ENCODE data around the gene JAML. TPM values are rescaled to one million over a fixed set of nuclear protein-coding genes. Genes with fewer than 3 reads are reported as not detected.

JAML gene
- total and polyA plus RNA-seq, 2 of the 4 experiments (the other 2 are of a cell fraction) = not detected

DNA sequence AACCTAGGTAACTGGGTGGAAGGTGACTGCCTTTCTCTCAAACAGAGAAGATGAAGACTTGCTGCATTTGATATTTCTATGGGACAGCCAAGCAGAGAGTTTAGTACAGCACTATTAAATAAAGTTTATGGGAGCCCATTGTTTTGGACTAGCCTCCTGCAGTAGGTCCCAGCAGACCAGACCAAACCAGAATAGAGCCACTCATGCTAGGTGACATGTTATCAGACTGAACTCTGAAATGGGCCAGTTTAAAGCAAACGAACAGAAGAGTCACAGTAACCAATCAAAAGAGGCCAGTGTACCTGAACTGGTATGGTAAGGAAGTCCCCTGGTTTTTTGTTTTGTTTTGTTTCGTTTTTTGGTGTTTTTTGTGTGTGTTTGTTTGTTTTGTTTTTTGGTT is 47.2 kb upstream of the JAML start:
- no peak overlapping the region for H4K8ac ChIP-seq (ENCODE audit: low read depth in 2 of 2, low read length in 2 of 2)
- no peak overlapping the region for H3K14ac ChIP-seq (replicated peaks; ENCODE audit: low read depth, low read length)
- H3K4ac ChIP-seq (ENCODE audit: low read depth, low read length) = no peak overlapping the region
- dilution Hi-C loops (cut with HindIII; ENCODE audit: low sequenced_read_pairs, unreplicated experiment) = no loop called here
- no peak overlapping the region for H3K4me3 ChIP-seq (ENCODE audit: insufficient read depth, low read depth, low read length)
- no peak overlapping the region for H4K91ac ChIP-seq (ENCODE audit: insufficient read depth, low read depth, low read length)
- no TSS peak for BruUV-seq (replicated peaks)
- no peak overlapping the region for H3K27ac ChIP-seq (ENCODE audit: insufficient read depth, low read length)
- no peak overlapping the region for H2BK5ac ChIP-seq (ENCODE audit: low read depth, low read length, poor library complexity, severe bottlenecking)
- in situ Hi-C loops (cut with MboI; ENCODE audit: low sequenced_read_pairs) = no loop called here
- TF ChIP-seq CEBPB (IDR thresholded peaks at IDR 0.05; ENCODE audit: low read depth, low read length) = no peak
- no peak overlapping the region for H3K4me2 ChIP-seq (ENCODE audit: low read depth, low read length)
- no peak overlapping the region for H2AK5ac ChIP-seq (ENCODE audit: low read depth, low read length)
- WGBS, 2 experiments (ENCODE audit: extremely low coverage in 2 of 2, insufficient read length in 1 of 2) = no CpG with 5 or more reads among the region's 2 CpGs
- H4K20me1 ChIP-seq (ENCODE audit: insufficient read depth, low read length) = no peaks in the 10 kb centered on the region
- H3K9me3 ChIP-seq (ENCODE audit: control insufficient read depth, insufficient read depth, low read length) = no peaks in the 10 kb centered on the region
- no peak overlapping the region for H3K23ac ChIP-seq (ENCODE audit: low read depth, low read length)
- H3K79me1 ChIP-seq (ENCODE audit: low read depth in 1 of 2, low read length in 2 of 2) = no peaks in the 10 kb centered on the region
- no peaks in the 10 kb centered on the region for H3K36me3 ChIP-seq (ENCODE audit: control insufficient read depth, insufficient read depth, low read length)
- peaks cover 3% of the 10 kb centered on the region; the same call in 1 of the 2 replicates for H3K27me3 ChIP-seq (ENCODE audit: control insufficient read depth, insufficient read depth, low read length)
- H4K5ac ChIP-seq (ENCODE audit: low read depth, low read length) = no peak overlapping the region
- H2BK15ac ChIP-seq (ENCODE audit: low read depth, low read length) = no peak overlapping the region
- no peak overlapping the region for H3K9ac ChIP-seq (ENCODE audit: low read depth, low read length)
- no peak overlapping the region for H3K18ac ChIP-seq (ENCODE audit: low read depth, low read length)
- ATAC-seq (ENCODE audit: low read depth) (no peak), DNase-seq (no peak)
- intact Hi-C loops (cut with micrococcal nuclease) = no loop called here
- no peak overlapping the region for H2AFZ ChIP-seq (replicated peaks; ENCODE audit: low read length, poor library complexity)
- no peaks in the 10 kb centered on the region for H3K9me1 ChIP-seq (ENCODE audit: insufficient read depth, low read length)
- H3K4me1 ChIP-seq (ENCODE audit: control insufficient read depth, insufficient read depth, low read length) = no peaks in the 10 kb centered on the region
- CTCF ChIA-PET = no interaction called here
- H2BK20ac ChIP-seq (ENCODE audit: low read depth, low read length) = no peak overlapping the region
- POLR2A ChIA-PET (ENCODE audit: unreplicated experiment) = no interaction called here
- no peak overlapping the region for H2AK9ac ChIP-seq (replicated peaks; ENCODE audit: low read depth, low read length, poor library complexity)
- no peak overlapping the region; the same call in 1 of the 2 replicates for H3K56ac ChIP-seq (ENCODE audit: extremely low read depth, insufficient read depth, low read length)
- no peak overlapping the region for H2BK120ac ChIP-seq (ENCODE audit: low read depth, low read length)
